Lower leg skin (tissue), 4 donors: Measurements from ENCODE around the gene ZNF618. TPM values are rescaled to one million over a fixed set of nuclear protein-coding genes. Genes with fewer than 3 reads are reported as not detected.
A peak's percentile ranks its signal among the peaks of the same experiment; 100 is the strongest.

Source experiments
- DNase-seq, 2 donors: peaks; one replicate each; pipeline ENCODE4 v3.0.0-alpha.2; 2019; ENCODE audit warnings: low spot score in 2 of 2
- H3K4me3 ChIP-seq: fragments of 200-600 bp; sonication (generic); 2 replicates; pipeline ENCODE4 v1.5.1; 2017; ENCODE audit warnings: mild to moderate bottlenecking, low read depth; ENCODE audit not compliant: poor library complexity, severe bottlenecking
- CTCF ChIP-seq, 3 donors: fragments of 450-650 bp; IDR thresholded peaks; one replicate each; pipeline ENCODE4 v1.5.1; 2016; ENCODE audit warnings: antibody characterized with exemption in 3 of 3, mild to moderate bottlenecking in 3 of 3, moderate library complexity in 2 of 3
- POLR2A ChIP-seq, 2 donors: fragments of 450-650 bp; IDR thresholded peaks; one replicate each; pipeline ENCODE4 v1.6.1; 2016 to 2017; ENCODE audit warnings: antibody characterized with exemption in 2 of 2, mild to moderate bottlenecking in 1 of 2, moderate library complexity in 1 of 2
- WGBS, 2 donors: methylation state at CpG; one replicate each; pipeline ENCODE4 v1.1.5; 2018; 5-methylcytosine and 5-hydroxymethylcytosine counted together
- intact Hi-C: fragments of 100-400 bp; cut with DNase I; formaldehyde crosslinking; loops from one replicate; pipeline ENCODE4 v1.15.0; 2023; ENCODE audit warnings: low total_unique reads
- total RNA-seq, 4 donors: library from RNA; depleted of rRNA; stranded (reverse); fragments of >200 nt; gene quantifications; one replicate each; pipeline ENCODE4 v1.1.0, GENCODE V29; 2016

The ZNF618 gene
- total RNA-seq, 4 donors from 2014 or later = 1.1 to 4.1 (median 2.5) TPM

DNA sequence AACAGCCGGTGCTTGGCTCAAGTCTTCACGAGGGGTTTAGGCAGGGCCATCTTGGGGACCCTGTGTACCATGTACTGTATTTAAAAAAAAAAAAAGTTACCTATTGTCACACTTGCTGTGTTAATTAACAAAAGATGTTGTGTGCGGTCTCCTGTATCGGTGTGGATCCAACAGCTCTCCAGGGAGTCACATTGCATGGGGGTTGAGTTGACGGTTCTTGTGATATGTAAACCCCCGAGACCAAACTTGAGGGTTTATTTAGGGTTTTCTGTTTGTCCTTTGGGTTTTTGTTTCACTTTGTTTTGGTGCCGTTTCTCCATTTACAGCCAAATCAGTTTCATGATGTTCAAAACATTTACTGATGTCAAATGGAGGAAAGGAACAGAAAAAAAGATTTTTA is 179.8 kb downstream of the ZNF618 start:
- TF ChIP-seq CTCF (IDR thresholded peaks at IDR 0.05) = no peak
- TF ChIP-seq POLR2A (IDR thresholded peaks at IDR 0.05) = no peak
- H3K4me3 ChIP-seq = no peak overlapping the region
- intact Hi-C loops = no loop called here
- WGBS, 2 donors = 87 to 88% methylated on average over 7 of the region's 7 CpGs
- peak in 1 of 2 donors; percentile 43 for DNase-seq

DNA sequence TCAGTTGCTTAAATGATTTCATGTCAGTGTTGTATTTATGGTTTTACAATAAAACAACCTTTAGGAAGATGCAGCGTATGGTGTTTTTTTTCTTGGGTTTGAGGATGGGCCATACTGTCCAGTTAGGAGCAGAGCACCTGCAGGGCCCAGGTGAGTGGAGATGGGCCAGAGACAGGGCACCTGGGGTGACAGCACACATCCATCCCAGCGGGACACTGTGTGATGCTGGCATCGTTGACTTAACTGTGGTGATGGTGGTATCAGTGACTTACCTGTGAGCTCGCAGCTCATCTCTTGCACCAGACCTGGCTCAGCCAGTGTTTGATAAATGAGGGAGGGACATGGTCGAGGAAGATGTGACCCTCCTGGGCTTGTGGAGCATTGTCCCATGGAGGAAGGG is 180.4 kb downstream of the ZNF618 start:
- DNase-seq = peak in 1 of 2 donors; percentile 13
- intact Hi-C loops = no loop called here
- no peak overlapping the region for H3K4me3 ChIP-seq
- no peak for TF ChIP-seq CTCF (IDR thresholded peaks at IDR 0.05)
- TF ChIP-seq POLR2A (IDR thresholded peaks at IDR 0.05) = no peak
- WGBS, 2 donors = 91 to 94% methylated on average over 5 of the region's 5 CpGs

GRCh38 chr9:114057161-114057885 is 181.2 kb downstream of the ZNF618 start:
- DNase-seq = peak in 1 of 2 donors; percentile 64
- H3K4me3 ChIP-seq = no peak overlapping the region
- intact Hi-C loops = no loop called here
- TF ChIP-seq CTCF (IDR thresholded peaks at IDR 0.05) = no peak
- WGBS, 2 donors = 76 to 78% methylated on average over 7 of the region's 7 CpGs

GRCh38 chr9:114058688-114059046 is 182.6 kb downstream of the ZNF618 start:
- peak in 1 of 2 donors; percentile 65 for DNase-seq
- no peak overlapping the region for H3K4me3 ChIP-seq
- WGBS, 2 donors = 83 to 86% methylated on average over 4 of the region's 4 CpGs
- TF ChIP-seq CTCF (IDR thresholded peaks at IDR 0.05) (no peak), POLR2A (IDR thresholded peaks at IDR 0.05) (no peak)
- intact Hi-C loops = no loop called here

DNA sequence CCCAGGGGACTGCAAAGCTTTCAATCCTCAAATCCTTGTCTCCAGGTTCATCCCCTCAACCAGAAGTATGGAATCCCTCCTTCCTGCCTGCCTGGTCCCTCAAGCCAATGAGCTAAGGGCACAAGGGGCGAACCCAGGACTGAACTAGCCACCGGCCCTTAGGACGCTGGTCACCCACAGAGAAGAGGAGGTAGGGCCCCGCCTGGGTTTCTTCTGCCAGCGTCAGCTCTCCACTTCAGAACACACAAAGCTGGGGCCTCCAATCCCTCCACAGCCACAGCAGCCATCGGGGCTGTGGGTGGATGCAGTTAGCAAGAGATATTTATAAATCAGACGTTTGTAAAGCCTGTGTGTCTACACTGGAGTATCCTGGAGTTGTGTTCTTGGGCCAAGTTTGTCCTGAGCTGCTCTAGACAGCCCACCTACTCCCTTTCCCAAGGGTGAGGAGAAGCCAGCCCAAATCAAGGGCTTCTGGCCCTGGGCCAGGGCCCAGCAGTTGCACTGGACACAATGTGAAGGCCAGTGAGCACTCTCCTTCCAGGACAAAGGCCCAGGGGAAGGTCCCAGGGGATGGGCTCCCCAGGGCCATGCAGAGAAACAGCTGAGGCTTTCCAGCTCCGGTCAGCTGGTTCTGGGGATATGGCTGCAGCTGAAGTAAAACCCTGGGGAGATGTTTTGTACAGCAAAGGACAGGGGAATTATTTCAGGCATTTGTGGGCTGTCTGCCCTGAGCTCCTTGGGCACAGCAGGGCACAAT is 183.1 kb downstream of the ZNF618 start:
- intact Hi-C loops = no loop called here
- no peak for TF ChIP-seq POLR2A (IDR thresholded peaks at IDR 0.05)
- TF ChIP-seq CTCF (IDR thresholded peaks at IDR 0.05) = no peak
- peak in 1 of 2 donors; percentile 78 for DNase-seq
- H3K4me3 ChIP-seq = no peak overlapping the region
- WGBS, 2 donors = 70 to 88% methylated on average over 8 of the region's 8 CpGs
